Measurements from ENCODE around the gene FPGS.
"Not testable (repeated sequence)": the region's sequence is repeated elsewhere in the genome, so short reads cannot be mapped to it uniquely, and the experiment has no call there.

Gene FPGS, protein sequence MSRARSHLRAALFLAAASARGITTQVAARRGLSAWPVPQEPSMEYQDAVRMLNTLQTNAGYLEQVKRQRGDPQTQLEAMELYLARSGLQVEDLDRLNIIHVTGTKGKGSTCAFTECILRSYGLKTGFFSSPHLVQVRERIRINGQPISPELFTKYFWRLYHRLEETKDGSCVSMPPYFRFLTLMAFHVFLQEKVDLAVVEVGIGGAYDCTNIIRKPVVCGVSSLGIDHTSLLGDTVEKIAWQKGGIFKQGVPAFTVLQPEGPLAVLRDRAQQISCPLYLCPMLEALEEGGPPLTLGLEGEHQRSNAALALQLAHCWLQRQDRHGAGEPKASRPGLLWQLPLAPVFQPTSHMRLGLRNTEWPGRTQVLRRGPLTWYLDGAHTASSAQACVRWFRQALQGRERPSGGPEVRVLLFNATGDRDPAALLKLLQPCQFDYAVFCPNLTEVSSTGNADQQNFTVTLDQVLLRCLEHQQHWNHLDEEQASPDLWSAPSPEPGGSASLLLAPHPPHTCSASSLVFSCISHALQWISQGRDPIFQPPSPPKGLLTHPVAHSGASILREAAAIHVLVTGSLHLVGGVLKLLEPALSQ

DNA sequence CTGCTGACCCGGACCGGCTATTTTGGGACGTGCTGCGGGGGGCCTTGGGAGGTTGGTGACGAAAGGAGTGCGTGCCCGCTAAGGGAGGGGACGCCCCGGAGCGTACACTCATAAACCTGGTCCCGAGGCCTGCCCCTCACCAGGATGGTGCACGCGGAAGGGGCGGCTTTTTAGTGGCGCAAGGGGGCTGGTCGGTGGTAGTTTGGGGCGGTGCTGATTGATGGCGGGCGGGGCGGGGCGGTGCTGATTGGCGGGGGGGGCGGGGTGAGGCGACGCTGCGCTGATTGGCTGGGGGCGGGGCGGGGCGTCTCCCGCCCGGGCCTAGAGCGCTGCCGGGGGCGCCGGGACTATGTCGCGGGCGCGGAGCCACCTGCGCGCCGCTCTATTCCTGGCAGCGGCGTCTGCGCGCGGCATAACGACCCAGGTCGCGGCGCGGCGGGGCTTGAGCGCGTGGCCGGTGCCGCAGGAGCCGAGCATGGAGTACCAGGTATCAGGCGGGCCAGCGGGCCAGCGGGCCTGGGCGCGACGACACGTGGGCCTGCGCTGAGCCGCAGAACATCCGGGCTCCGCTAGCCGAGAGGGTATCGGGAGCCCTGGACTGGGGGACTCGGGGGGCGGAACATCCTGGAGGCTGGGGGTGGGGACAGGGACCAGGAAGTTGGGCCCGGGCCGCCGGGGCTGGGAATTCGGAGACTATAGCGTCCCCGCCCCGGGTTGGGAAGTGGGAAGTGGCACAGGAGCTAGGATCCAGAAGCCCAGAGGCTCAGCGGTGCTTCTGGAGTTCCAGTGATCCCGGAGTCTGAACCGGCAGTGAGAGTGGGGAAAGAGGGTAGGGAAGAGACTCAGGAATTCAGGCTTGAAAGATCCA lies at the start of gene FPGS:
TSS of gene FPGS (plus strand) at position 307 of the 868 bp plus-strand sequence. CDS start at position 350, 43 bp downstream.
- DNase-seq, result peak; percentile 84 to 86

GRCh38 chr9:127753148-127753547 lies 49.5 kb upstream of the FPGS start:
- DNase-seq, result no peak

DNA sequence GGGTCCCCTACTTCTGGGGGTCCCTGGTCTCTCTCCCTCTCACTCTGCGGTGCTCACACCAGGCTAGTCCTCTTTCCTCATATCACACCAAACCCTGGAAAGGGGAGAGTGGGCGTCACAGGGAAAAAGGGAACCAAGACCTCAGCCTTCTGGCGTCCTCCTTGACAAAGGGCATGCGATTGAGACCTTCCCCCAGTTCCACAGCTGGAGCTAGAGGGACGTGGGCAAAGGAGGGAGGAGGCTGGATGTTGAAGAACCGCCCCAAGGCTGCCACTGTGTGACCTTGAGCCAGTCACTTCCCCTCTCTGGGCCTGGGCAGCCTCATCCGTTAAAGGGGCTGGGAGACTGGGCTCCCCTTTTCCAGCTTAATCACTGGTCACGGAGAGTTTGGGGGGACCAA lies 49.1 kb upstream of the FPGS start:
- no peak for DNase-seq

GRCh38 chr9:127754099-127755060 lies 48.3 kb upstream of the FPGS start:
- DNase-seq, result no peak

GRCh38 chr9:127755061-127756060 lies 47.3 kb upstream of the FPGS start:
- no peak for DNase-seq

- DNase-seq, result no peak
These were observed 46.4 kb upstream of the FPGS start for GRCh38 chr9:127756233-127756632.

GRCh38 chr9:127756776-127757175 lies 45.9 kb upstream of the FPGS start:
- not testable (repeated sequence) for DNase-seq

DNA sequence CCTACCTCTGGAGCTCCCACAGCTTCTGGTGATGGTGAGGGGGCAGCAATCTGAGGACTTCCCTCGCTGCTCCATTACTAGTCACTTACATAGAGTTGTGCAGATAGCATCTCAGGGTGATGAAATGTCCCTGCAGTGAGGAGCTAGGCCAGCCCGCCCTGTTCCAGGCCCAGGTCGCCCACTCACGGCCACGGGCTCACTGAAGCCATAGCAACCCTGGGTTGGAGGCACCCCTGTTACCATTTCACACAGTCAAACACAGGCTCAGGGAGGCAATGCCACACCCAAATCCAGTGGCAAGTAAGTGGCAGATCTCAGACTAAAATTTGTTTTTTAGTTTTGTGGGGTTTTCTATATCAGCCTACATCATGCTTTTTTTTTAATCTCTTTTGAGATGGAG lies 43.8 kb upstream of the FPGS start:
- DNase-seq, result no peak

DNA sequence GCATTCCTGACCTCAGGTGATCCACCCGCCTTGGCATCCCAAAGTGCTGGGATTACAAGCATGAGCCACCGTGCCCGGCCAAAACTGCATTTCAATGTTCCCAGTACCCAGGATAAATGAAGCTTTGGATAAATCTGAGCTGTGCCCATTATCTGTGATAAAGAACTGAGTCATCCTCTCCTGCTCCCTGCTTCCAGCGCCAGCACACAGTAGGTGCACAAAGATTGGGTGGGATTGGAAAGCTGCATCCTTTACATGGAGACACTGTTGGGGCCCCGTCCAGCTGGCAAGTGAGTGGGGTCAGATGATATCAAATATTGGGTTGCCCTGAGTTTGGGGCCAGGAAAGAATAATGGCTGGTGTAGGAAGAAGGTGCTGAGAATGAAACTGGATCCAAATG lies 41.6 kb upstream of the FPGS start:
- no peak for DNase-seq

- no peak for DNase-seq
These were observed 41.2 kb upstream of the FPGS start for GRCh38 chr9:127761491-127761956.

GRCh38 chr9:127762111-127762676 lies 40.5 kb upstream of the FPGS start:
- DNase-seq, result peak in 1 of 2 donors; percentile 29

DNA sequence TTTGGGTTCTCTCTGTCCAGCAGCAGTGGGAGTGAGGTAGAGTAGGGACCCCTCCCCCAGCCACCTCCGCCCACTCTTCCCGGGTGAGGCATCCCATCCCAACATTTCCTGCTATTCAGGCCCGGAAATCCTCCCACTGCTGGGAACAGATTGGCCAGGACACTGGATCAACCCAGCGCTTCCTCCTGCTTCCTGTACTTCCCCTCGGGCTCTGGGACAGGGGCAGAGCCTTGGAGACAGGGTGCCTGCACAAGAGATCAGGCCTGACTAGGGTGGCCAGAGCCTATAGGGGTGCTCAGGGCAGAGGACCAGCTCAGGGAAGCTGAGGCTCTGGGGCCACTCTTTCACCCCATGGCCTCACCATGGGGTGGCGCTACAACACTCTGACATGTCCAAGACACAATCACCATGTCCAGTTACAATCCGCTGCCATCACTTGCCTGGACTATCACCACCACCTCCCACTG lies 38.7 kb upstream of the FPGS start:
- DNase-seq, result peak in 1 of 2 donors; percentile 47

DNA sequence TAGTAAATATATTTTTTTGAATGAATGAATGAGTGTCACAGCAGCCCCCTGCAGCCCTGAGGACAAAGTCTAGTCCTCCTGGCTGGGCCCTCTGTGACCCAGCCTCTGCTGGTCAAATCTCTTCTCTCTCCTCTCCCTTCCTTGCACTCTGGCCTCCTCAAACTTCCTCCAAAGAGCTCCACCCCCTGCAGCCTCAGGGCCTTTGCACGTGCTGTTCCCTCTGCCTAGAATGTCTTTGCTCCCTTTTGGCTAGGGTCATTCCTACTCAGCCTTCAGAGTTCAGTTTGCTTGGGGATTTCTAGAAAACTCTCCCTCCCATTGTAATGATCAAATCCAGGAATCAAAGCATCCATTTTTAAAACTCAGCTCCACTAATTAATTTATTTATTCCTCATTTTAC lies 37.3 kb upstream of the FPGS start:
- no peak for DNase-seq

DNA sequence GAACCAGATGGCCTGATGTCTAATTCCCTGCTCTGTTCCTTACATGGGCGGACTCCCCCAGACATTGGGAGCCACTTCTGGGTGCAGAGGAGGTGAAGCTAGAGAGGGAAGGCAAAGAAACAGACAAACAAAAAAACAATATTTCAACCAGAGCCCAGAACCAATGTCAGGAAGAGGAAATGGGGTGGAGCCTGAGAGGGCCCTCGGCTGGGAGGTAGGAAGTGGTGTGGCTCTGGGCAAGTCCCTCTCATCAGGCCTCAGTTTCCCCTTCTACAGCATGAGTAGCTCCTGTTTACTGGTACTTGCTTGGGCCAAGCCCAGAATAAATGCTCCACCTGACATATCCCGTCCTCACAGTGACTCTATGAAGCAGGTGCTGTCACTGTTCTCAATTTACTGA lies 35.3 kb upstream of the FPGS start:
- no peak for DNase-seq

DNA sequence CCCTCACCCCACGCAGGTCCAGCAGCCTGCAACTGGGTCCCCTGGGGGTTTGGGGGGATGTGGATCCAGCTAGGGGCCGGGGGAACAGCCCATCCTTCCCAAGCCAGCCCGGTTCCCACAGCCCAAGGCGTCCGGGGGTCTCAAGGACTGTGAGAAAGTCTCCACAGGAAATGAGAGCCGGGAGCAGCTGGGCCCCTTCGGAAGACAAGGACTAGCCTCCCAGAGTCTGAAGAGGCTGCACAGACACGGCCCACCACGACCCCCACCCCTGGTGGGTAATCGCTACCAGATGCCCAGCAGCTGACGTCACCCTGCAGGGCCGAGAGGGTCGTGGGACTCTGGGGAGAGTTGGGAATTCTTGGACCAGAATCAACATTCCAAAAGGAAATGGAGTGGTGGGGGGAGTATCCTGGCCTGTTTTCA lies 34.8 kb upstream of the FPGS start:
- no peak for DNase-seq

DNA sequence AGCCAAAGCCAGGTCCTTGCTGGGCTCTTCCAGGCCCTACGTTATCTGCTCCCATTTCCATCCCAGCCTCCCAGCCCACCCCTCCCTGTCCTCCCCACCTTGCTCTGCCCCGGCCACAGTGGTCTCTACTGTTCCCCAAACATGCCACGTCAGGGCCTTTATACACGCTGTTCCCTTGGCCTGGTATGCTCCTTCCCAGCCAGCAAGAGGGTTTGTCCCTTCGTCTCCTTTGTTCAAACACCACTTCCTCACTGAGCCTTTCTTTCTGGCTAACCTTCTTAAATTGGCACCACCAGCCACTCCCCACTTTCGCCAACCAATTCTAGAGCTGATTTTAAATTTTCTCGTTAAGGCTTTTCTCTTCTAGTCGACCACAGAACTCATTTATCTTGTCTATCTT lies 34.0 kb upstream of the FPGS start:
- DNase-seq, result no peak

GRCh38 chr9:127769101-127769500 lies 33.6 kb upstream of the FPGS start:
- no peak for DNase-seq

DNA sequence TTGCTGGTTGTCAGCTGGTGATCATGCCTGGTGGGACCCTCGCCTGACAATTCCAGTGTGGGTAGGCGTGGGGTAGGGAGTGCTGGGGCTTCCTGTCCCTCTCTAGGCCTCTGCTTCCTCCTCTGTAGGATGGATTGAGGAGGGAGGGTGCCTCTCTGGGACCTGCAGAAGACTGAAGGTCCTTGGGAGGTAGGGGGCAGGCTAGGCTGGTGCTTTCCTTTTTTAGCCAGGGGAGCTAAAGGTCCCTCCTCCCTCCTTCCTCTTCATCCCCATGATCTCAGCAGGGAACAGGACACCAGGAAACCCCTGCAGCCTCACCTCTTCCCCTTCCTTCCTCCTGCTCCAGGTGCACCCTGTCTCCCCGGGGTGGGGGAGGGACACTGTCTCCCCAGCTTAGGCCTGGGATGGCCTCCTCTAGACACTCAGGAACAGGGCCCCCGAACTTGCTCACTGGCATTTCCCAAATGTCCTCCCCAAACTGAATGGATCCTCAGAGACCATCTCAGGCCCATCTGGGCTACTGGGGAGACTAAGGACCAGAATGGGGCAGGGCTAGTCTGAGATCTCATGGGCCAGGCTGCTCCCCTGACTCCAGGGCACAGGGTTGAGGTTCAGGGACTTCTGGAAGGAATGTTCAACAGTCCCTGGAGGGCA lies 32.6 kb upstream of the FPGS start:
- no peak for DNase-seq

GRCh38 chr9:127770583-127770904 lies 32.1 kb upstream of the FPGS start:
- no peak for DNase-seq

Data from CD4-positive, alpha-beta T cell treated with Interleukin-4 for 1 hour (primary cell).